Trophoblast cell (in vitro differentiated cells and primary cell): ENCODE results near the gene AQP12A.

Source experiments
- DNase-seq, 2 donors: peaks; one replicate each; pipeline ENCODE4 v3.0.0-alpha.2; 2016
- H2AFZ ChIP-seq: 2 replicates; pipeline ENCODE4 v1.6.1; 2013; ENCODE audit warnings: low read length, moderate library complexity, mild to moderate bottlenecking; ENCODE audit not compliant: insufficient read depth, poor library complexity
- H2AK5ac ChIP-seq: 2 replicates; pipeline ENCODE4 v1.6.1; 2013; ENCODE audit warnings: mild to moderate bottlenecking, low read length
- H2BK120ac ChIP-seq: 2 replicates; pipeline ENCODE4 v1.6.1; 2013; ENCODE audit warnings: low read length, mild to moderate bottlenecking, moderate library complexity; ENCODE audit not compliant: insufficient read depth, poor library complexity
- H2BK12ac ChIP-seq: 2 replicates; pipeline ENCODE4 v1.6.1; 2013; ENCODE audit warnings: mild to moderate bottlenecking, low read length, moderate library complexity
- H2BK5ac ChIP-seq: 2 replicates; pipeline ENCODE4 v1.6.1; 2013; ENCODE audit warnings: low read length, low read depth, moderate library complexity, mild to moderate bottlenecking; ENCODE audit not compliant: poor library complexity
- H3K14ac ChIP-seq: 2 replicates; pipeline ENCODE4 v1.6.1; 2013; ENCODE audit warnings: mild to moderate bottlenecking, low read length
- H3K18ac ChIP-seq: 2 replicates; pipeline ENCODE4 v1.6.1; 2013; ENCODE audit warnings: mild to moderate bottlenecking, low read length
- H3K23ac ChIP-seq: 2 replicates; pipeline ENCODE4 v1.6.1; 2013; ENCODE audit warnings: low read length
- H3K27ac ChIP-seq: 2 replicates; pipeline ENCODE4 v1.5.1; 2013; ENCODE audit warnings: low read depth, mild to moderate bottlenecking, inconsistent platforms, low read length, moderate library complexity
- H3K27me3 ChIP-seq: 2 replicates; pipeline ENCODE4 v1.6.1; 2013; ENCODE audit warnings: inconsistent platforms, mild to moderate bottlenecking, low read length, moderate library complexity; ENCODE audit not compliant: insufficient read depth
- H3K36me3 ChIP-seq, 2 experiments: 1 replicate in 1 of 2; 2 replicates in 1 of 2; pipeline ENCODE4 v1.6.1; 2013; ENCODE audit warnings: low read length in 2 of 2, mild to moderate bottlenecking in 2 of 2, moderate library complexity in 1 of 2; ENCODE audit not compliant: insufficient read depth in 2 of 2, control insufficient read depth in 1 of 2
- H3K4ac ChIP-seq: 2 replicates; pipeline ENCODE4 v1.6.1; 2013; ENCODE audit warnings: low read depth, mild to moderate bottlenecking, low read length, moderate library complexity
- H3K4me1 ChIP-seq, 2 experiments: 1 replicate in 1 of 2; 2 replicates in 1 of 2; pipeline ENCODE4 v1.6.1; 2013; ENCODE audit warnings: low read length in 2 of 2, mild to moderate bottlenecking in 2 of 2, moderate library complexity in 1 of 2; ENCODE audit not compliant: insufficient read depth in 2 of 2, control insufficient read depth in 1 of 2
- H3K4me2 ChIP-seq: 2 replicates; pipeline ENCODE4 v1.6.1; 2013; ENCODE audit warnings: inconsistent platforms, mild to moderate bottlenecking, low read length, moderate library complexity
- H3K4me3 ChIP-seq: 2 replicates; pipeline ENCODE4 v1.5.1; 2013; ENCODE audit warnings: mild to moderate bottlenecking, low read depth, low read length, inconsistent platforms
- H3K79me1 ChIP-seq: one replicate; pipeline ENCODE4 v1.6.1; 2013; ENCODE audit warnings: low read length
- H3K79me2 ChIP-seq: 2 replicates; pipeline ENCODE4 v1.6.1; 2013; ENCODE audit warnings: low read length, mild to moderate bottlenecking; ENCODE audit not compliant: control insufficient read depth, insufficient read depth, poor library complexity
- H3K9ac ChIP-seq: 2 replicates; pipeline ENCODE4 v1.6.1; 2013; ENCODE audit warnings: mild to moderate bottlenecking, low read length
- H3K9me3 ChIP-seq: 2 replicates; pipeline ENCODE4 v1.6.1; 2013; ENCODE audit warnings: low read depth, mild to moderate bottlenecking, control low read depth, inconsistent platforms, low read length; ENCODE audit not compliant: insufficient read depth
- H4K12ac ChIP-seq: 2 replicates; pipeline ENCODE4 v1.6.1; 2013; ENCODE audit warnings: low read depth, mild to moderate bottlenecking, low read length, moderate library complexity
- H4K8ac ChIP-seq: 2 replicates; pipeline ENCODE4 v1.6.1; 2013; ENCODE audit warnings: low read depth, mild to moderate bottlenecking, low read length, moderate library complexity
- H4K91ac ChIP-seq: one replicate; pipeline ENCODE4 v1.6.1; 2013; ENCODE audit warnings: low read depth, mild to moderate bottlenecking, low read length, moderate library complexity
- WGBS: extraction: QIAGEN DNeasy Blood & Tissue Kit; methylation state at CpG from one replicate; pipeline ENCODE4 v1.1.7; 2013; ENCODE audit warnings: missing lambda C conversion rate; ENCODE audit not compliant: insufficient read length, insufficient coverage; ENCODE audit errors: extremely low coverage; 5-methylcytosine and 5-hydroxymethylcytosine counted together

The AQP12A gene

GRCh38 chr2:240728361-240728760 lies 36.7 kb downstream of the AQP12A start:
- no CpG with 5 or more reads among the region's 10 CpGs for WGBS
- H3K36me3 ChIP-seq, result no peaks in the 10 kb centered on the region
- H4K8ac ChIP-seq, result no peak overlapping the region
- H3K27ac ChIP-seq, result no peak overlapping the region
- peaks cover 6% of the 10 kb centered on the region for H3K9me3 ChIP-seq
- no peak overlapping the region for H2BK120ac ChIP-seq
- no peak overlapping the region for H3K9ac ChIP-seq
- H3K4me3 ChIP-seq, result no peak overlapping the region
- peaks cover 6% of the 10 kb centered on the region in 2 experiments for H3K4me1 ChIP-seq
- no peaks in the 10 kb centered on the region for H3K79me1 ChIP-seq
- H3K27me3 ChIP-seq, result no peaks in the 10 kb centered on the region
- H3K23ac ChIP-seq, result no peak overlapping the region
- H2AK5ac ChIP-seq, result no peak overlapping the region
- H4K91ac ChIP-seq, result no peak overlapping the region
- H3K4ac ChIP-seq, result no peak overlapping the region
- DNase-seq, result no peak
- H3K18ac ChIP-seq, result no peak overlapping the region
- H2BK12ac ChIP-seq, result no peak overlapping the region
- no peaks in the 10 kb centered on the region for H3K79me2 ChIP-seq
- H2BK5ac ChIP-seq, result no peak overlapping the region
- no peak overlapping the region for H3K4me2 ChIP-seq
- no peak overlapping the region for H3K14ac ChIP-seq
- no peak overlapping the region for H4K12ac ChIP-seq
- H2AFZ ChIP-seq, result no peak overlapping the region

GRCh38 chr2:240728827-240729226 lies 37.2 kb downstream of the AQP12A start:
- Histone ChIP-seq H3K9me3 (peaks cover 6% of the 10 kb centered on the region), H2AFZ (no peak overlapping the region), H4K12ac (no peak overlapping the region), H3K4me2 (no peak overlapping the region), H3K79me2 (no peaks in the 10 kb centered on the region), H3K18ac (no peak overlapping the region), H3K79me1 (no peaks in the 10 kb centered on the region), H3K27ac (no peak overlapping the region), H3K4me3 (no peak overlapping the region), H2BK120ac (no peak overlapping the region), H3K14ac (no peak overlapping the region), H3K4ac (no peak overlapping the region), H2AK5ac (no peak overlapping the region), H2BK5ac (no peak overlapping the region), H3K23ac (no peak overlapping the region), H3K36me3 (no peaks in the 10 kb centered on the region), H3K4me1 (peaks cover 6% of the 10 kb centered on the region in 2 experiments), H3K27me3 (no peaks in the 10 kb centered on the region), H3K9ac (no peak overlapping the region), H4K8ac (no peak overlapping the region), H4K91ac (no peak overlapping the region), H2BK12ac (no peak overlapping the region)
- WGBS, result no CpG with 5 or more reads among the region's 7 CpGs
- no peak for DNase-seq

- Histone ChIP-seq H2AFZ (no peak overlapping the region), H2BK12ac (no peak overlapping the region), H3K79me1 (no peaks in the 10 kb centered on the region), H3K23ac (no peak overlapping the region), H3K79me2 (no peaks in the 10 kb centered on the region), H3K4me2 (no peak overlapping the region), H3K9ac (no peak overlapping the region), H2AK5ac (no peak overlapping the region), H4K12ac (no peak overlapping the region), H3K9me3 (peaks cover 6% of the 10 kb centered on the region), H3K4me1 (peaks cover 6% of the 10 kb centered on the region in 2 experiments), H2BK5ac (no peak overlapping the region), H3K36me3 (no peaks in the 10 kb centered on the region), H2BK120ac (no peak overlapping the region), H3K18ac (no peak overlapping the region), H3K4ac (no peak overlapping the region), H3K14ac (no peak overlapping the region), H4K8ac (no peak overlapping the region), H3K27me3 (no peaks in the 10 kb centered on the region), H3K27ac (no peak overlapping the region), H4K91ac (no peak overlapping the region), H3K4me3 (no peak overlapping the region)
- peak in 1 of 2 donors; percentile 14 for DNase-seq
- no CpG with 5 or more reads among the region's 10 CpGs for WGBS
These were observed 39.0 kb downstream of the AQP12A start for GRCh38 chr2:240730501-240731177.

DNA sequence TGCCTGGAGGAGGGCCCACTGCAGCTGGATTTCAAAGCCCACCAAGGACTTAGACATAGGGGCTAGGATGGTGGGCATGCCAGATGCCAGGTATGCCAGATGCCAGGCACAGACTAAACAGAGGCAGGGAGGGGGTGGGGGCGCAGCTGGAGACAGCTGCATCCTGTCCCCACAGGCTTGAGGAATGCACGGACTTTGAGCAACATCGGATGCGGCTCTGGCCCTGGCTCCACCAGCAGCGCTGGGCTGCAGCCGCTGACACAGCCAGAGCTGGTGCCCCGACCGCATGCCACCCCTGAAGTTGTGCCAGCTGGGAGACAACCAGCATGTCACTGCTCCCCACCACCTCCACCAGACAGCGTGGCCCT lies 39.5 kb downstream of the AQP12A start:
- H3K14ac ChIP-seq, result no peak overlapping the region
- no peak overlapping the region for H2BK5ac ChIP-seq
- H3K4me2 ChIP-seq, result no peak overlapping the region
- H3K79me2 ChIP-seq, result no peaks in the 10 kb centered on the region
- H4K8ac ChIP-seq, result no peak overlapping the region
- no peak overlapping the region for H3K27ac ChIP-seq
- H3K9ac ChIP-seq, result no peak overlapping the region
- no CpG with 5 or more reads among the region's 9 CpGs for WGBS
- no peaks in the 10 kb centered on the region for H3K36me3 ChIP-seq
- no peak overlapping the region for H2BK120ac ChIP-seq
- DNase-seq, result no peak
- no peak overlapping the region for H2AFZ ChIP-seq
- H3K27me3 ChIP-seq, result no peaks in the 10 kb centered on the region
- no peak overlapping the region for H3K18ac ChIP-seq
- H3K4me3 ChIP-seq, result no peak overlapping the region
- no peak overlapping the region for H3K4ac ChIP-seq
- no peak overlapping the region for H2BK12ac ChIP-seq
- peaks cover 6% of the 10 kb centered on the region in 2 experiments for H3K4me1 ChIP-seq
- H4K91ac ChIP-seq, result no peak overlapping the region
- no peak overlapping the region for H2AK5ac ChIP-seq
- no peaks in the 10 kb centered on the region for H3K79me1 ChIP-seq
- H3K23ac ChIP-seq, result no peak overlapping the region
- H3K9me3 ChIP-seq, result peaks cover 6% of the 10 kb centered on the region
- H4K12ac ChIP-seq, result no peak overlapping the region
